Ovary (tissue), 9 donors: ENCODE data around the gene LNPEP. TPM values are rescaled to one million over a fixed set of nuclear protein-coding genes. Genes with fewer than 3 reads are reported as not detected.

ENCODE experiments used
- DNase-seq, 5 donors: peaks; one replicate each; pipeline ENCODE4 v3.0.0-alpha.2; 2019 to 2020
- H3K27ac ChIP-seq, 2 donors: fragments of 200-600 bp; one replicate each; pipeline versions ENCODE4 v1.5.1 to v1.8.0; 2019 to 2022
- H3K27me3 ChIP-seq: fragments of 200-600 bp; one replicate; pipeline ENCODE4 v1.8.0; 2022
- H3K36me3 ChIP-seq: fragments of 200-600 bp; sonication (generic); one replicate; pipeline ENCODE4 v1.5.1; 2019
- H3K4me1 ChIP-seq: one replicate; pipeline ENCODE4 v1.8.1; 2013; ENCODE audit warnings: mild to moderate bottlenecking, moderate library complexity; ENCODE audit not compliant: insufficient read depth
- H3K4me3 ChIP-seq: fragments of 200-600 bp; sonication (generic); one replicate; pipeline ENCODE4 v1.5.1; 2017
- H3K9me3 ChIP-seq, 2 donors: fragments of 200-600 bp in 1 of 2; sonication (generic) in 1 of 2; one replicate each; pipeline versions ENCODE4 v1.5.1 to v1.8.1; 2013 to 2019; ENCODE audit warnings: mild to moderate bottlenecking in 1 of 2, moderate library complexity in 1 of 2
- CTCF ChIP-seq, 3 donors: fragments of 450-650 bp in 2 of 3; fragments of 200-600 bp in 1 of 3; IDR thresholded peaks; one replicate each; pipeline versions ENCODE4 v1.5.1 to v1.8.0; 2016 to 2022; ENCODE audit warnings: antibody characterized with exemption in 3 of 3, mild to moderate bottlenecking in 1 of 3
- EP300 ChIP-seq: sonication (generic); formaldehyde crosslinking; IDR thresholded peaks from one replicate; pipeline ENCODE4 v1.6.1; 2017; ENCODE audit warnings: antibody characterized with exemption
- POLR2A ChIP-seq: fragments of 450-650 bp; IDR thresholded peaks from one replicate; pipeline ENCODE4 v1.6.1; 2017; ENCODE audit warnings: antibody characterized with exemption, mild to moderate bottlenecking, moderate library complexity
- WGBS, 3 donors: extraction: QIAGEN DNeasy Blood & Tissue Kit in 1 of 3; methylation state at CpG; one replicate each; pipeline versions ENCODE4 v1.1.5 to v1.1.7; 2013 to 2017; 5-methylcytosine and 5-hydroxymethylcytosine counted together
- intact Hi-C, 4 donors: fragments of 100-400 bp; cut with DNase I; formaldehyde crosslinking; loops; one replicate each; pipeline versions ENCODE4 v1.11.0 to v1.15.1; 2022 to 2023
- polyA plus RNA-seq, 2 donors: library from polyadenylated mRNA; stranded (reverse); fragments of 200-250 nt in 1 of 2; fragments of 350-450 nt in 1 of 2; fragmentation: Illumina TruSeq in 1 of 2; extraction: RNeasy Lipid Tissue Mini Kit (QIAGEN cat#74804) in 1 of 2; gene quantifications; one replicate each; pipeline ENCODE4 v1.2.3, GENCODE V29; 2013 to 2014
- total RNA-seq, 7 donors: library from RNA; depleted of rRNA in 2 of 7; stranded (reverse); fragments of >200 nt in 2 of 7; fragmentation: NEBNext Ultra II Directional in 3 of 7; extraction: Animal tissue kit (Norgen Biotek cat#: 25700) in 3 of 7; gene quantifications; one replicate each; pipeline versions ENCODE4 v1.1.0 to v1.2.4, GENCODE V29; 2016 to 2023
- donor health status: DM: no; HTN: no; CAD: no; lungs with moderate emphysema.
- donor health status: DM: no; HTN: no; CAD: no.
- donor health status: Bipolar disorder and iron deficiency.
- donor health status: DM: yes; HTN: yes; CAD: no.
- donor health status: DM: no; HTN: no; CAD: no.
- donor health status: DM: yes; HTN: yes; CAD: no.

Gene LNPEP
- total and polyA plus RNA-seq, 9 donors, result 7.6 to 45.5 (median 32.3) TPM

- H3K27ac ChIP-seq, result peak overlapping the region; percentile 86 to 97
- peak overlapping the region; percentile 67 for H3K4me3 ChIP-seq
- 13 to 20% (median 14%) methylated on average over 13 of the region's 13 CpGs for WGBS, 3 donors
- TF ChIP-seq POLR2A (no peak), CTCF (IDR thresholded peaks at IDR 0.05) (no peak), EP300 (no peak)
- H3K9me3 ChIP-seq, result no peaks in the 10 kb centered on the region
- no peaks in the 10 kb centered on the region for H3K4me1 ChIP-seq
- peak in 1 of 5 donors; percentile 21 for DNase-seq
- H3K36me3 ChIP-seq, result no peaks in the 10 kb centered on the region
- intact Hi-C loops, result no loop called here
- H3K27me3 ChIP-seq, result no peaks in the 10 kb centered on the region
These were observed 1.8 kb upstream of the LNPEP start for GRCh38 chr5:96933764-96934707.

GRCh38 chr5:96934708-96935558, 947 bp upstream of the LNPEP start:
- TF ChIP-seq CTCF (IDR thresholded peaks at IDR 0.05) (peak in 2 of 3 donors; percentile 18 to 52), EP300 (no peak), POLR2A (peak; percentile 76)
- H3K4me3 ChIP-seq, result peak overlapping the region; percentile 67
- intact Hi-C loops, result loop anchor here in 1 of 4 donors (1.0 kb wide), 1 partner anchor 58 kb away; no protein-coding TSS in a partner anchor
- no peaks in the 10 kb centered on the region for H3K27me3 ChIP-seq
- no peaks in the 10 kb centered on the region for H3K9me3 ChIP-seq
- H3K27ac ChIP-seq, result peak overlapping the region; percentile 86 to 97
- H3K4me1 ChIP-seq, result no peaks in the 10 kb centered on the region
- DNase-seq, result peak; percentile 88 to 94 (median 88)
- H3K36me3 ChIP-seq, result no peaks in the 10 kb centered on the region
- 0 to 1% (median 0%) methylated on average over 53 to 80 of the region's 80 CpGs for WGBS, 3 donors

- H3K27me3 ChIP-seq, result no peaks in the 10 kb centered on the region
- TF ChIP-seq POLR2A, result no peak
- DNase-seq, result peak in 4 of 5 donors; percentile 40 to 66 (median 50)
- WGBS, 3 donors, result 0 to 1% (median 0%) methylated on average over 24 to 27 of the region's 27 CpGs
- no peaks in the 10 kb centered on the region for H3K9me3 ChIP-seq
- intact Hi-C loops, result no loop called here
- no peaks in the 10 kb centered on the region for H3K36me3 ChIP-seq
- H3K4me1 ChIP-seq, result no peaks in the 10 kb centered on the region
- H3K4me3 ChIP-seq, result peak overlapping the region; percentile 67
- peak overlapping the region; percentile 86 to 97 for H3K27ac ChIP-seq
These were observed 796 bp downstream of the LNPEP start for GRCh38 chr5:96936431-96937320.

GRCh38 chr5:96940586-96940985, 4.7 kb downstream of the LNPEP start:
- Histone ChIP-seq H3K4me1 (no peaks in the 10 kb centered on the region), H3K27ac (no peak overlapping the region), H3K27me3 (no peaks in the 10 kb centered on the region), H3K36me3 (no peaks in the 10 kb centered on the region), H3K4me3 (no peak overlapping the region), H3K9me3 (no peaks in the 10 kb centered on the region)
- intact Hi-C loops, result no loop called here
- TF ChIP-seq POLR2A (no peak), EP300 (no peak), CTCF (IDR thresholded peaks at IDR 0.05) (no peak)
- 85 to 90% (median 85%) methylated on average over 3 of the region's 3 CpGs for WGBS, 3 donors
- DNase-seq, result no peak
